ENCODE data around the gene ARMC9. TPM values are rescaled to one million over a fixed set of nuclear protein-coding genes. Genes with fewer than 3 reads are reported as not detected.
"Not testable (repeated sequence)": the region's sequence is repeated elsewhere in the genome, so short reads cannot be mapped to it uniquely, and the experiment has no call there.

ARMC9 gene
- total RNA-seq, 1 experiment from 2014 or later: 16.4 TPM

DNA sequence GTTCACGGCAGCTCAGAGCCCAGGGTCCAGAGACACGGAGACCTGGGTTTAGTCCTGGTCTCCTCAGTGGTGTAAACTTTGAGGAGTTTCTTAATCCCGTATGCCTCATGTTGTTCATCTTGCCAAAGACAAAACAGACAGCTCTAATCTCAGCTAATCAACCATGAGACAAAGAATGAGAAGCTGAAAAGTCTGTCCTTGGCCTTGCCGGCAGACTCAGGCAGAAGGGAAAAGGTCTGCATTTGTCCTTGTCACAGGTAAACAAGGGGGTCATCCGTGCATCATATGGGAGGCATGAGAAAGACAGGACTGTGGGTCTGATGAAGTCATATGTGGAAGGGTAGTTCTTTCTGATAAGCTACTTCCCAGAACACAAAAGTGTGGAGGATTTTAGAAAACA is 1.8 kb upstream of the ARMC9 start (continued):
- TF ChIP-seq, protein P1, sequence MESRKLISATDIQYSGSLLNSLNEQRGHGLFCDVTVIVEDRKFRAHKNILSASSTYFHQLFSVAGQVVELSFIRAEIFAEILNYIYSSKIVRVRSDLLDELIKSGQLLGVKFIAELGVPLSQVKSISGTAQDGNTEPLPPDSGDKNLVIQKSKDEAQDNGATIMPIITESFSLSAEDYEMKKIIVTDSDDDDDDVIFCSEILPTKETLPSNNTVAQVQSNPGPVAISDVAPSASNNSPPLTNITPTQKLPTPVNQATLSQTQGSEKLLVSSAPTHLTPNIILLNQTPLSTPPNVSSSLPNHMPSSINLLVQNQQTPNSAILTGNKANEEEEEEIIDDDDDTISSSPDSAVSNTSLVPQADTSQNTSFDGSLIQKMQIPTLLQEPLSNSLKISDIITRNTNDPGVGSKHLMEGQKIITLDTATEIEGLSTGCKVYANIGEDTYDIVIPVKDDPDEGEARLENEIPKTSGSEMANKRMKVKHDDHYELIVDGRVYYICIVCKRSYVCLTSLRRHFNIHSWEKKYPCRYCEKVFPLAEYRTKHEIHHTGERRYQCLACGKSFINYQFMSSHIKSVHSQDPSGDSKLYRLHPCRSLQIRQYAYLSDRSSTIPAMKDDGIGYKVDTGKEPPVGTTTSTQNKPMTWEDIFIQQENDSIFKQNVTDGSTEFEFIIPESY (IDR thresholded peaks at IDR 0.05; ENCODE audit: extremely low read depth, insufficient replicate concordance, low read length): no peak
- TF ChIP-seq SIN3A (IDR thresholded peaks at IDR 0.05; ENCODE audit: low read depth): no peak
- TF ChIP-seq ZFX (IDR thresholded peaks at IDR 0.05): no peak
- no peak for TF ChIP-seq FOSL1 (IDR thresholded peaks at IDR 0.05; ENCODE audit: low read depth)
- TF ChIP-seq, protein P2, sequence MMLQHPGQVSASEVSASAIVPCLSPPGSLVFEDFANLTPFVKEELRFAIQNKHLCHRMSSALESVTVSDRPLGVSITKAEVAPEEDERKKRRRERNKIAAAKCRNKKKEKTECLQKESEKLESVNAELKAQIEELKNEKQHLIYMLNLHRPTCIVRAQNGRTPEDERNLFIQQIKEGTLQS (IDR thresholded peaks at IDR 0.05): no peak
- TF ChIP-seq EGR1 (IDR thresholded peaks at IDR 0.05; ENCODE audit: low read depth): no peak
- TF ChIP-seq SRF (IDR thresholded peaks at IDR 0.05; ENCODE audit: low read depth): no peak
- TF ChIP-seq ELF1 (IDR thresholded peaks at IDR 0.05; ENCODE audit: borderline replicate concordance, low read depth): no peak
- no peak for TF ChIP-seq ZNF274 (IDR thresholded peaks at IDR 0.05; ENCODE audit: low read depth, low read length)

DNA sequence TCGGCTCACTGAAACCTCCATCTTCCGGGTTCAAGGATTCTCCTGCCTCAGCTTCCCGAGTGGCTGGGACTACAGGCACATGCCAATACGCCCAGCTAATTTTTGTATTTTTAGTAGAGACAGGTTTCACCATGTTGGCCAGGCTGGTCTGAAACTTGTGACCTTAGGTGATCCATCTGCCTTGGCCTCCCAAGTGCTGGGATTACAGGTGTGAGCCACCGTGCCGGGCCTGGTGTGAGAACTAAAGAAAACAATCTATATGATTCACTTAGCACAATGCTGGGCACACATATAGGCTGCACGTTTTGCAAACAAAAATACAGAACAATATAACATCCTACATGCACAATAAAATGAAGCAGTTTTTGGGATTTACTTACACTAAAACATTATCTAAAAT is 1.2 kb upstream of the ARMC9 start:
- ATAC-seq; H3K36me3 ChIP-seq (ENCODE audit: control insufficient read depth in 1 of 2, insufficient read depth in 2 of 2, low read length in 2 of 2); H3K27ac ChIP-seq (ENCODE audit: low read depth, low read length); RAD21 ChIA-PET (ENCODE audit: low non-redundant PET in 1 of 2, low total read pairs in 2 of 2, uncharacterized antibody in 2 of 2, unreplicated experiment in 2 of 2); BruUV-seq (replicated peaks); H3K27me3 ChIP-seq (ENCODE audit: insufficient read depth, low read length); H3K9ac ChIP-seq (ENCODE audit: low read length); intact Hi-C loops (cut with micrococcal nuclease); POLR2A ChIA-PET; H2AFZ ChIP-seq (ENCODE audit: low read depth, low read length, poor library complexity, severe bottlenecking); H3K9me2 ChIP-seq (ENCODE audit: insufficient read depth); H4K20me1 ChIP-seq (ENCODE audit: insufficient read depth); H3K9me3 ChIP-seq (ENCODE audit: control insufficient read depth in 1 of 2, insufficient read depth in 1 of 2, low read depth in 1 of 2, low read length in 2 of 2); CTCF ChIA-PET; DNase-seq (ENCODE audit: low read depth, low spot score); H3K79me2 ChIP-seq (ENCODE audit: insufficient read depth, low read length): not testable (repeated sequence)
- peak overlapping the region in 1 of 2 experiments; percentile 81; a peak in 1 of 4 replicates for H3K4me3 ChIP-seq (replicated peaks in 1 of 2; ENCODE audit: low read depth in 1 of 2, low read length in 2 of 2)
- peaks cover 4 to 16% of the 10 kb centered on the region in 2 experiments; a peak in 2 of 4 replicates for H3K4me1 ChIP-seq (ENCODE audit: control insufficient read depth in 1 of 2, insufficient read depth in 2 of 2, low read length in 2 of 2)
- H3K4me2 ChIP-seq (ENCODE audit: low read length): peak overlapping the region; percentile 84; the same call in 1 of the 2 replicates
